Regular cardiac myocyte (primary cell): ENCODE measurements around the gene ASB18. TPM values are rescaled to one million over a fixed set of nuclear protein-coding genes. Genes with fewer than 3 reads are reported as not detected.

Source experiments
- total RNA-seq: library from RNA; depleted of rRNA; stranded (reverse); fragments of >200 nt; gene quantifications from 2 replicates; pipeline ENCODE4 v1.2.3, GENCODE V29; 2014

Gene ASB18
- not detected in 2 replicates for total RNA-seq

GRCh38 chr2:236264256-236264655, at the start of gene ASB18:
Gene ASB18 (minus strand): TSS chr2:236264406. CDS start chr2:236264345, 61 bp downstream.

GRCh38 chr2:236168110-236169080, 95.8 kb downstream of the ASB18 start, which contains the start of gene GBX2:
Gene GBX2 (minus strand): TSS chr2:236168386. CDS start chr2:236167971, 415 bp downstream.

Other genes starting within 250 kb of the ASB18 start
- not detected in 2 replicates for gene GBX2, start 96.0 kb downstream of the ASB18 start, total RNA-seq